Measurements from ENCODE around the gene BYSL.

Gene BYSL, protein sequence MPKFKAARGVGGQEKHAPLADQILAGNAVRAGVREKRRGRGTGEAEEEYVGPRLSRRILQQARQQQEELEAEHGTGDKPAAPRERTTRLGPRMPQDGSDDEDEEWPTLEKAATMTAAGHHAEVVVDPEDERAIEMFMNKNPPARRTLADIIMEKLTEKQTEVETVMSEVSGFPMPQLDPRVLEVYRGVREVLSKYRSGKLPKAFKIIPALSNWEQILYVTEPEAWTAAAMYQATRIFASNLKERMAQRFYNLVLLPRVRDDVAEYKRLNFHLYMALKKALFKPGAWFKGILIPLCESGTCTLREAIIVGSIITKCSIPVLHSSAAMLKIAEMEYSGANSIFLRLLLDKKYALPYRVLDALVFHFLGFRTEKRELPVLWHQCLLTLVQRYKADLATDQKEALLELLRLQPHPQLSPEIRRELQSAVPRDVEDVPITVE

DNA sequence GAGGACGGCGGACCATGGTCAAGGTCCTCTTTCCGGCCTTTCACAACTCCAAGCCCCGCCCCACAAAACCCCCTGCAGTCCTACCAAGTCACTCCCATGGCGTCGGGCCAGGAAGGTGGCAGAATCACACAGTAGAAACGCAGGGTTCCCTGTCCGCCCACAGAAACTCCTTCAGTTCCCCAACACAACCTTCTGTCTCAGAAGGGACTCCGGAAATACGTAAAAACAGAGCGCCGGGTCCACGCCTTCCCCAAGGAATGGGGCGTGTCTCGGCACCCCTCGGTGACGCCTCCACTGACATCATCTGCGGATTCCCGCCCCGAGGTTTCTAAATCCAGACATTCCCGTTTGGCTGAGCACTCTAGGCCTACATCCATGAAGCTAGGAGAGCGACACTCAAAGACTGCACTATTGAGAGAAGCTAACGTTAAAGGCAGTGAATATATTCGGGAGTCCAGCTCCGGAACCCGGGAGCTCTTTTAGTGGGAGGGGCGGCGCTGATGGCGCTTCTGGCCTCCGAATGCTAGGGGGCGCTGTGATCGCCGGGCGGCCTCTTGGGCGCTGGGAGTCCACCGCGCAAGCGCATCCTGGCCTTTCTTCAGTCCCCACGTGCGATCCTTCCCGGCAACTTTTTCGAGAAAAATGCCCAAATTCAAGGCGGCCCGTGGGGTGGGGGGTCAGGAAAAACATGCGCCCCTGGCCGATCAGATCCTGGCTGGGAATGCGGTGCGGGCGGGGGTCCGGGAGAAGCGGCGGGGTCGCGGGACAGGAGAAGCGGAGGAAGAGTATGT is at the start of gene BYSL, which contains the start of gene MED20:
TSS of gene BYSL (plus strand) at position 579 of the 791 bp plus-strand sequence. CDS start at position 643, 64 bp downstream.
TSS of gene MED20 (minus strand) at position 219 of the 791 bp plus-strand sequence. CDS start at position 98, 121 bp downstream.
- peak; percentile 93 for DNase-seq

DNA sequence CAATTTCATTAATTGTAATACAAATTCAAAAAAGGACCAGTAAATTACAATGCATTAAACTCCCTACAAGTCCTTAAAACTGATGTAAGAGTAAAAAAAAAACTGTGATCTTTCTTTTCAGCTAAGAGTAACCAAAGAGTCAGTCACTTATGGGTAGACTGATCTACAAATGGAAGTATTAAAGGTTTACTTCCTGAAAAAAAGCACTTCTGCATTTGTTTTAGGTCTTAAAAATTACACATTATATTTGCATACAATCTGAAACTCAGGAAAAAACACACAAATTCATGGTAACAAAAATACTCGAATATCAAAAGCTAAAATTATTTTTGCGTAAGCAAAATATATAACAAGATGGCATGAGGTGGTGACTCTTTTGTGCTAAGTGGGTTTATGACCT is 49.6 kb upstream of the BYSL start:
- DNase-seq = no peak

DNA sequence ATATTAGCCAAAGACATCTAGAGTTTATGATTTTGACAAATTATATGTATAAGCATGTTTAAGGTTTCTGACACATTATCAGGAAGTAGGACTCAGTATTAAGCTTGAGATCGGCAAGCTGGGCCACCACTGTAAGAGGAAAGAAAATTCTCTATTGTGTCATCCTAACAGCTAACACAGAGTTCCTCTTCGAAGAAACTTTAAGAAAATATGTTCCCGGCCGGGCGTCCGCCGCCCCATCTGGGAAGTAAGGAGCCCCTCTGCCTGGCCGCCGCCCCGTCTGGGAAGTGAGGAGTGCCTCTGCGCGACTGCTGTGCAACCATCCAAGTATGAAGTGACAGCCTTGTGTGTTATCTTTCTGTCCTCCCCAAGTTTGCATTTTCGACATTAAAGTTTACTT is 49.2 kb upstream of the BYSL start:
- DNase-seq = no peak

DNA sequence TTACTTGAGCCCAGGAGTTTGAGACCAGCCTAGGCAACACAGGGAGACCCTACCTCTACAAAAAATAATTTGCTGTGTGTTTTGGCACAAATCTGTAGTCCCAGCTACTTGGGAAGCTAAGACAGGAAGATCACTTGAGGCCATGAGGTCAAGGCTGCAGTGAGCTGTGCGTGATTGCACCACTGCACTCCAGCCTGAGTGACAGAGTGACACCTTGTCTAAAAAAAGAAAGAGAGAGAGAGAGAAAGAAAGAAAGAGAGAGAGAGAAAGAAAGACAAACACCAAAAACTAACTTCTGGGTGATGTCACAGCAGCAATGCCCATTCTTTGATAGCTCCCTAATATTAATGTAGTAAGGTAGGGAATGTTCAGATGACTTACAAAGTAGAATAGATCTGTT is 46.6 kb upstream of the BYSL start:
- no peak for DNase-seq

DNA sequence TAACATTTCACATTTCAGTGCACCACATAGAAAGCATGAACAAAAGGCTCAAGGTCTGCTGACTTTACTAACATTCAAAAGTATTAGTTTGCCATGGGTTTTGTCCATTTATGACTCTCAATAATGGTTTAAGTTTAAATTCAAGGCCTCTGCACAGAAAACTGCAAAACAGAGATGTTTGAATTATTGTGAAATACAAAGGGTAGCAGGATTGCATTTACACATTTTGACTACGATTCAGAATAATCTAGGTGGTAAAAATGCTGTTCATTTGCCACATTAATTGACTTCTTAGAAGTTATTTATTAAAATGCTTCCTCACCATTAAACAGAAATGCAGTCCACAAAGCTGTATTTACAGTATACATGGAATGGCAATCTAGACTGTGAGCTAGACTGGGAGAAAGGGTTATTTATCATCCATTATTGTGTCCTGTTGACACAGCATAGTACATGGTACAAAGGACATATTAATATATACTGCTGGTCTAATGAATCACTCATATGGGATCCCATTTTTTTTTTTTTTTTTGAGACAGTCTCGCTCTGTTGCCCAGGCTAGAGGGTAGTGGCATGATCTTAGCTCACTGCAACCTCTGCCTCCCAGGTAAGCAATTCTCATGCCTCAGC is 44.1 kb upstream of the BYSL start:
- no peak for DNase-seq

DNA sequence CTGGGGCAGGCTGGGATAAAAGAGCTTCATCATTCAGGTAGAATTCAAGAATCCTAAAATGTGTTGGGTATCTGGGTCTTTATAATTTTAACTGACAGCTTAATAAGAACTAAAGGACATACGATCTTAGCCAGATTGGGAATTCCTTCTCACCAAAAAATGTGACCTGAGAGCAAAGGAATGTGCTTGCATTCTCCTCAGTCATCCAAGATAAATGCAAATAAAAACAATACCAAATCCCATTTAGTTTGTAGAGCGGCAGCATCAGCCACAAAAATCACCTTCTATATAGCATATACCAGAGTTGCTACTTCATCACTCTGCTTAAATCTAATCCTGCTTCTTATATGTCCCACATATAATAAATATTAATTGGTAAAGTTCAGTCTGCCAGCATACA is 43.1 kb upstream of the BYSL start:
- no peak for DNase-seq

DNA sequence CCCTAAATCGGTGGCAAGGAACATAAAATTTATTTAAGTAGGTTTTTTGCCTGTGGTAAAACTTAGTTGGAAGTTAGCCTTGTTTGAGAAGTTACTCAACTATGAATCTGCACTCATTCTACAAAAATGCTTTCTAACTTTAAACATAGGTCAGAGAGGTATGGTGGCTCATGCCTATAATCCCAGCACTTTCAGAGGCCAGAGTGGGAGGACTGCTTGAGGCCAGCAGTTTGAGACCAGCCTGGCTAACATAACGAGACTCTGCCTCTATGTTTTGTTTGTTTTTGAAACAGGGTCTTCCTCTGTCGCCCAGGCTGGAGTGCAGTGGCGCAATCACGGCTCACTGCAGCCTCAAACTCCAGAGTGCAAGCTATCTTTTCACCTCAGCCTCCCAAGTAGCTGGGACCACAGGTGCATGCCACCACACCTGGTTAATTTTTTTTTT is 42.3 kb upstream of the BYSL start:
- DNase-seq = no peak

DNA sequence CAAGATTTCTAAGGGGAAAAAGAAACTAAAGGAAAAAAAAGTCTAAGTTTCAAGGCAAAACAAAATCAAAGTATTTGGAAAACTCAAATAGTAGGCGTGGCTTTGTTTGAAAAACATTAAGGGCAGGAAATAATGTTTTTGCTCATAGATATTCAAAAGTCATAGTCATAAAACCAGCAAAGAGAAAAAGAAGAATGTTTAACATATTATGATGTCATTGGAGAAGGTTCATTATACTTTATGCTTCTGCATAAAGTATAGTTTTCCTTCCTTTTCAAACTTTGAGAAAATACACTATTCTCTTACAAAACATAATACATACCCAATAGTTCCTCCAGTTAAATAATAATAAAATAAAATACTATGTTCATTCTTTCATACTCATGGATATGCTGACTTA is 39.8 kb upstream of the BYSL start:
- DNase-seq = no peak

DNA sequence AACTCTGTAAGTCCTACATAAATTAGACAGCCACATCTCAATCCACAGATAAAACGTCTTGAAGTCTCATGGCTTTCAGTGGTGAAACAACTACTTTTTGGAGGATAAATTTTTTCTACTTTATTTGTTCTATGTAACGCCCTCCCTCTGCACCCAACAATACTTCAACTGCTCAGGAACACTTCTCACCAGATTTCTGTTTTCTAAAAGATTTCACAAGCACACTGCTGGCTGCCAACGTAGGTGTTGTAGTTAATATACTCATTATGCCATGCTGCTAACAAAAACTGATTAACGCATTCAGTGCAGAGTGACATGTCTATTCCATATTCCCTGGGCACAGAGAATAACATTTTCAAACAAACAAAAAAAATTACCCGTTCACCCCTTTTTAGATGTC is 36.3 kb upstream of the BYSL start:
- DNase-seq = no peak

DNA sequence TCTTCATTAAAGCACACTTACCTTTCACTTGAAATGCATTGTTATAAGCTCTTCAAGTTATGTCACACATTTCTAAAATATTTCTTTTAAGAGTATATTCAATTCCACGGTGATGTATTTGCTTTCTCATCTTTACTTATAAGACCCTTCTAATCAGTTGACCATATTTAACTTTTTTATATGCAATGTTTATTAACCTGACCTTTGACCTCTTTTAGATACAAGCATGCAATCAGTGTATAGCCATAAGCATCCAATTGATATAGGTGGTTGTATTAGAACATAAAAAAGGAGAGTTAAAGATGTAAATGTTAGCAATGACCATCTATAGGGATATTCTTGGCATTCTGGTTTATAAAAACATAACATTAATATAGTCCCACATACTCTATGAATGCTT is 35.4 kb upstream of the BYSL start:
- DNase-seq = no peak

DNA sequence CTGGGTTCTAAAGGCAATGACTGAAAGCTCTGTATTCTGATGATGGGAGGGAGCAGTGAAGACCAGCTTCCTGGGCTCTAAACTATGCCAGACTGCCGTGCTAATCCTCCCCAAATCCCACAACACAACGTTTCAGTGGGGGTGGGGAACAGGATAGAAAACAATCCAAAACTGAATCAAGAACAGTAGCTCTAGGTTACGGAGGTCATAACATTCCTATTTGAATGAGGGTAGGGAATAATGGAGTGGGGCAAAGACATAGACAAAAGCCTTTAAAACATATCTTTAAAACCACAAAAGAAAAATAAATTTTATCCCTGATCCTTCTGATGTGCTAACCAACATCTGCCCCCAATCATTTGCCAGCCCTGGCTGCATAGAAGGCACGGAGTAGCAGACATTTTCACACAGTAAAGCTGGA is 34.0 kb upstream of the BYSL start:
- DNase-seq = no peak

DNA sequence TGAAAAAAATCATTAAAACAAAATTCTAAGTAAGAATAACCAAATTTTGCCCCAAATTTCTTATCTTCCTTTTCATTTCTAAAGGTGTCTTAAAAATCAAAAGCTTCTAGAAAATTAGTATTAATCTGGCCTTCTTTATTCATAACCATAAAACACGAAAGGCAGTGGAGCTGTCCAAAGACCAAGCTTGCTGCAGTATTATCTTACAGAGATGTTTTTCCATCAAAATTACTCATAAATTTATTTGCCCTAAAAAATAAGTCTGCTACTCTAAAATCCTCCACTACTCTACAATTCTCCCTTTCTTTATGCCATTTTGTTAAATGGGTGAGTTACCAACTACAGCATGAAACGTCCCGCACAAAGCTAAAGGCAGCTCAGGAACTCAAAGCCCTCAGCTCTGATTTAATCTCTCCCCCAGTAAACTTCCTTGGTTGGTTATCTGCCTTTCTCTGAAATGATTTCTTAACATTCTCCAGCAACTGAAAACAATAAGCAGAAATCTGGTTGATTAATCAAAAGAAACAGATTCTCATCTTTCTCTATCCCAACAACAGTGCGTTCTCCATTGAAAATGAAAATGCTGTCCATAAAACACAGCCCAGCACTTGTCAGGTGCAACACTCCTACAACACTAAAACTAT is 28.3 kb upstream of the BYSL start:
- no peak for DNase-seq

DNA sequence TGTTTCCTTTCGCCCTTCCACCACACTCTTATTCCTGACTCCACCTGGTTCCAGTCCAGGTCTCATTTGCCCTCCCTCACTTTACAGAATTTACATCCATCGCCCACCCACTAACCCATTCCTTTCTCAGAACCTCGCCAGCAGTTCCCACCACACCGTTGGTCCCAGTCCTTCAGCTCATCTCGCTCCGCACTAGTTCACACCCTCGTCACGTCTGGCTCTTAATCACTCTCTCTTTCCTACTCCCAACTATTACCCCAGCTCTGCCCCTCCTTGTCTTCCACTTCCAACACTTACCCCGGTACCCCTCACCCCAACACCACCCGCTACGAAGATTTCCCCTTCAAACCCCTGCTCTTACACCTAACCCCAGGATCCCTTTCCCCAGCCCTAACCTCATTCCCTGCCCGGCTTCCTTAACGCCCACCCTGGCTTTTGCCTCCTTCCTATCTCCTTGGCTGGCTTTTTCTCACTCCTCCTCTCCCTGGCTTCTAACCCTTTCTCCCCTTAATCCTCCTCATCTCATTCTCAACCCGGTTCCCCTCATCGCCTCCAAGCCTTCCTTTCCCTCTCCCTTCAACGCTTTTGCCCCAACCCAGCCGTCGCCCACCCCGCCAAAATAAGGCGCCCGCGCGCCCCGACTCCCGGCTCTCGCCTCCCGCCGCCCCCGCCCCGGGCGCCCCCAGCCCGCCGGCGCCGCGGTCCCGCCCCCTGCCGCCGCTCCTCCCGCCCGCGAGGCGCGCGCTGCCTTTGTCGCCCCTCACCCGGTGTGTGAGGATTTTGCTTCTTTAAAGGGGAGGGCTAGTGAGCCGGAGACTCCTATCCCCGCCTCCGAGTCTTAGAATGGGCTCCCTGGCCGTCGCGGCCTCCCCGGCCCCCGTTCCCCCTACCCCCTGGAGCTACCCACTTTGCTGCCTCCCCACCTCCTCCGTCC is 26.7 kb upstream of the BYSL start:
- no peak for DNase-seq

DNA sequence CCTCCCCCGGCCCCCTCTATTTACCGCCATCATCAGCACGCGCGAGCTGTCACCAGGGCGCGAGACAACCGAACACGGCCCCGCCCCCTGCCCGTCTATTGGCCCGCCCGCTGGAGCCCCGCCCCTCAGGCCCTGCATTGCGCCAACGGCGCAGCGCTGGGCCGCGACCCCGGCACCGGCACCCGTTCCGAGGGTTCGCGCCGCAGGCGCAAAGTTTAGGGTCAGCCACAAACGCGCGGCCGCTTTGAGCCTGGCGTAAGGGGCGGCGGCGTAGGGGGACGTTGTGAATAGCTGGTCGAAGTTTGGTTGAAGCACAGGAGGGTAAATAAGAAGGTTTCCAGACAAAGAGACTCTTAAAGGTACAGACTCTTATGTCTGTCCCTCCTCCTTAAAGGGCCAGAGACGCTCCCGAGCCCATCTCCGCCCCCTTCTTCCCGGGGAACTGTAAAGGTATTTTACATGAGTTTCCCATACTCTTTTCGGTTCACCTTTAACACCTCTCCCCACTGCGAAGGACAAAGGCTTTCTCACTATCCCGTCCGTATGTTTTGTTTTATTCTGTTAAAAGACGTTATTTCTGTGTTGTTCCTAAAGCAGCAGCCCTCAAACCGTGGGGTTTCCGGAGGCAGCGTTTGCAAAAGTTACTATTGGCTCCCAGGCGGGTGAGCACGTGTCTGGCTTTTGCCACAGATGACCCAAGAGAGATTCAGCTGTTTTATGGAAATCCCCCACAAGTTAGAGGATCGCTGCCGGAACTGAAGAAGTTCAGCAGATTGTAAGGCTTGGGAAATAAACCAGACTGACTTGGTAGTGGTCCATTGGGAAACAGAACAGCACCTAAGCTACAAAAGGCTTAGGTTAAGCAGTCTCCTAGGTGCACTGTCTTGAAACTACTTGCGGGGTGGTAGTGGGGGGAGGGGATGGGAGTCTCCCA is 25.7 kb upstream of the BYSL start, which contains the start of gene USP49:
TSS of gene USP49 (minus strand) at position 76 of the 934 bp plus-strand sequence. CDS start 88,392 bp downstream, outside the sequence.
- DNase-seq = peak; percentile 89

DNA sequence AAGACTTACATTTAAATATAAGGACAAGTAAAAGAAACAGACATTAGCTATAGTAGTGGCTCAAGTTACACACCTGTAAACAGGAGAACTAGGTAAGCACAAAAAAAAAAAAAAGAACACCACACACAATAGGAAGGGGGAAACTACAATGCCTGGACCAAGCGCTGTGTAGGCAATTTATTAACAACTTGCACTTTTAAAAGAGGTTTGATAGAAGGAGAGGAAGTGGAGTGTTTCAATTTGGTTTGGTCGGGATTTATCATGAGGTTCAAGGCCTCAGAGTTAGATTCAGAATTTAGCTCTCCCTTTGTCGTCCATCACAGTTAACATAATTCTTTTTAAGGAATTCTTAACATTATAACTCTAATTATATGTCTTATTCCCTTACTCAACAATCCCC is 25.0 kb upstream of the BYSL start:
- no peak for DNase-seq

DNA sequence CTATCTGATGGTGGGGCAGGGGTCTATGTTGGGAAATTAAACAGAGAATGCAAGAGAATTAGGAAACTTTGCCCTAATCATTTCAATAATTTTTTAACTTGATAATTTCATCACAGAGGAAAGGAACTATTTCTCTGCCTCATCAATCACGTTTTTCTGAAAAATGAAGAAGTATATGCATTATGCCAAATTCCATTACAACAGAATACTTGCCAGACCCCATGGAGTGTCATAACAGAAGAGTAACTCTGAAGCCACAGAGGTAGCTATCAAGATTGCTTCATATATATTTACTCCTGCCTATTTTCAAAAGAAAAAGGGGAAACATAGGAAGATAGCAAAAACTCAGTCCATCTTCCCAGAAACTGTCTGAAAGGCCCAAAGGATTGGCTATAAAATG is 20.4 kb upstream of the BYSL start:
- DNase-seq = no peak

DNA sequence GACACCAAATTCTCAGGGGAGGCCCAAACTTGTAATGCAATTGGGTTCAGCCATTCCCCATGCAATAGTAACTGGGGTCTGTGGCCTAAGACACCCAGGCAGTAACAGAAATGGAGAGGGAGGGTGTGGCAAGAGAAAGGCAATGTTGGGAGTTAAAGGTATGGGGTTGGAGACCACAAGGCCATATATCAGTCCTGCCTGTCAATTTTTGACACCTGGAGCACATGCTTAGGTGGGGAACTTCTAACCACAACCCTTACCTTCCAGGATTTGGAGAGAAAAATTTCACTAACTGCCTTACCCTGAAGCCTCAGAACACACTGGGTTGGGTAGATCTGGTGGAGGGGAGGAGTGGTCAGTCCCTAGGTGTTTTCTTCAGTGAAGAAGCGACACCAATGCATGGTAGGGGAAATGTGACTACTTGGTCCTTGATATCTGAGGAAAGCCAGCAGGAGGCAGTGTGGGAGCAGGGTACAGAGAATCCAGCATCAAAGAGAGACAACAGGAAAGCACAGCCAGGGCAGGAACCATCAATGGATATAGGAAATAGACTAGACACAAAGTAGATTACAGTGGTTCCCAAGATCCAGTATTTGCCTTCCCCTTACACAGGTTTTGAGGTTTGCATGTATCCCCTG is 19.3 kb upstream of the BYSL start:
- peak; percentile 44 for DNase-seq

DNA sequence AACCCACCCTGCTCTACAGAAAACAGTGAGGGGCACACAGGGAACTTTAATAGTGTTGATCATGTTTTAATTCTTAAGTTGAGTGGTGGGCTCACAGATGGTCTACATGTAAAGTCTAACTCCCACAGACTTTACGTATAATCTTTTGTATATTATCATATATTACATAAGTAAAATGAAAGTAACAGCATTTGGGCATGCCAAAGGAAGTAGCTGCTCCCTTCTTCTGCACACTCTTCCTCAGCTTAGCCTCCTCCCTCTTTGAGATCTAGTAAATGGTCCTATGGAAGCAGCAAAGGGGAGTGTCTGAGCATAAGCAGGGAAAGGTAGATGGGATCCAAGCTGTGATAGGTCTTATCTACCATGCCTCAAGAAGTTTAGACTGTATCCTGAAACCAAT is 11.6 kb upstream of the BYSL start:
- no peak for DNase-seq

DNA sequence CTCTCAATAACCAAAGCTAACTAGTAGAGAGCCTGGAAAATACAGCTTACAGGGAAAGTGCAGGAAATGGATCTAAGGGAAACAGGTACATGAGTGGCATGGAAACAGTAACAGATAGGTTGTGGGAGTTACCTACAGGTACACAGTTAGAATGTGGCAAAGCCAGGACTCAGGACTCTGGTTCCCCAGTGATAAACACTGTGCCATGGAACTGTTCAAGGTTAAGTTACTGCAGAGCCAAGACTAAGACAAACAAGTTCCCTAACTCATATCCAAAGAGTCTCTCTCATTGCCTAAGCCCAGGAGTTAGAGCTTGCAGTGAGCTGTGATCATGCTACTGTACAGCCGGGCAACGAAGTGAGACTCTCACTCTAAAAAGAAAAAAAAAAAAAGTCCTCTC is 7.0 kb upstream of the BYSL start:
- no peak for DNase-seq

Data from stimulated activated CD4-positive, alpha-beta T cell treated with anti-CD3 and anti-CD28 coated beads, Interleukin-1b, Interleukin-23, amount 100 ng/mL, for 48 hours (primary cell).